Measurements from ENCODE around the gene SLC7A1. TPM values are rescaled to one million over a fixed set of nuclear protein-coding genes. Genes with fewer than 3 reads are reported as not detected.
A peak's percentile ranks its signal among the peaks of the same experiment; 100 is the strongest.

Gene SLC7A1
- total RNA-seq, 2 experiments from 2014 or later: 62.8 to 68.2 TPM

DNA sequence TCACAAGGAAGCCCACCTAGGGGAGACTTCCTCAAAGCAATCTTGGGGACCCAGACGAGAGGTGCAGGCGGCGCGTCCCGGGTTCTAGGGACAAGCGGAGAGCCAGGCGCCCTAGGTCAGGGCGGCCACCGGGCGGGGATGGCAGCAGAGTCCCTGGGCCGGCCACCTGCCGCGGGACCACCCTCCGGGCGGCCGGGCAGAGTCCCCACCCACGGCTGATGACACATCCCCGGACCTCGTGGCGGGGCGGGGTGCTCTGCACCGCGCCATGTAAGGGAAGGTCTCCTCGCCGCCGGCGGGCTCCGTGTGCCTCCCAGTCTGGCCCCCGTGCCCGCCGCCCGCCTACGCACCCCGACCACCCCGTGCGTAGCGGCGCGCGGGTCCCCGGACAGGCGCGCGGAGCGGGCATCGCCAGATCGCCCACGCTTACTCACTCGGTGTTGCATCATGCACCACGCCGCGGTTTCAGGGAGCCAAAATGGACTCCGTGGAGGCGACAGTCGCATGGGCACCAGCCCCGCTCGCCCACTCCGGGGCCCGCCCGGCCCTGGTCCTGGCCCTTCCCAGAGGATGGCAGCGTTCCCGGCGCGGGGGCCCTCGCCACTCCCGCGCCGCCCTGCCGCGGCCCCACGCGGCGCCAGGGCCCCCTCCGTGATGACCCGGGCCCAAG lies 643 bp downstream of the SLC7A1 start:
- POLR2A ChIA-PET: interaction anchor here (1.3 to 1.6 kb wide), 2 partner anchors 9 to 255 kb away, joined by 3 to 6 read pairs; partner anchors contain the start of gene UBL3

DNA sequence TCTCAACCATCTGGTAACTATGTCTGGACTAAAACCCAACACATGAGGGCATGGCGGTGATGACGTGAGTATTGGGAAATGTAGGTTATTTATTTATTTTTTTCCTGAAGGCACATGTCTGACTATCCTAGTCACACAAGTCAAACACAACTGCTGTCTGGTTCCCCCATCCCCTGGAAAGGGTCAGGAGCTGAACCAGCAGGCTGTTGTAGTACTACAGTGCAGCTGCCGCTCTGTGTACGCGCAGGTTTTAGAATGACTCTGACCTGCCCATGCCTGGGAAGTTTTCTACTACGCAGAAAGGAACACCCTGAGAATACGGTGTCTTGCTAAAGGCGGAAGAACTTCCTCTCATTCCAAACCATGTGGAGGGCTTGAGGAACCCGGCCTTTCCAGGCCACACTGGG lies 1.2 kb downstream of the SLC7A1 start:
- peaks cover 6% of the 10 kb centered on the region for H3K36me3 Mint-ChIP-seq
- H3K9me3 Mint-ChIP-seq: no peaks in the 10 kb centered on the region
- POLR2A ChIA-PET: no interaction called here
- no peaks in the 10 kb centered on the region for H3K27me3 Mint-ChIP-seq
- peaks cover 44% of the 10 kb centered on the region for H3K4me1 Mint-ChIP-seq
- DNase-seq: no peak
- ATAC-seq (ENCODE audit: low read depth): peak; percentile 10
- H3K27ac Mint-ChIP-seq: peak overlapping the region; percentile 93
- H3K4me3 Mint-ChIP-seq: peak overlapping the region; percentile 91

More for the DNA sequence above, 643 bp downstream of the SLC7A1 start:
- ATAC-seq (ENCODE audit: low read depth): peak; percentile 41
- peaks cover 6% of the 10 kb centered on the region for H3K36me3 Mint-ChIP-seq
- peaks cover 42% of the 10 kb centered on the region for H3K4me1 Mint-ChIP-seq
- peak overlapping the region; percentile 91 for H3K4me3 Mint-ChIP-seq
- no peaks in the 10 kb centered on the region for H3K27me3 Mint-ChIP-seq
- H3K9me3 Mint-ChIP-seq: no peaks in the 10 kb centered on the region
- peak overlapping the region; percentile 93 for H3K27ac Mint-ChIP-seq
- peak; percentile 81 for DNase-seq

DNA sequence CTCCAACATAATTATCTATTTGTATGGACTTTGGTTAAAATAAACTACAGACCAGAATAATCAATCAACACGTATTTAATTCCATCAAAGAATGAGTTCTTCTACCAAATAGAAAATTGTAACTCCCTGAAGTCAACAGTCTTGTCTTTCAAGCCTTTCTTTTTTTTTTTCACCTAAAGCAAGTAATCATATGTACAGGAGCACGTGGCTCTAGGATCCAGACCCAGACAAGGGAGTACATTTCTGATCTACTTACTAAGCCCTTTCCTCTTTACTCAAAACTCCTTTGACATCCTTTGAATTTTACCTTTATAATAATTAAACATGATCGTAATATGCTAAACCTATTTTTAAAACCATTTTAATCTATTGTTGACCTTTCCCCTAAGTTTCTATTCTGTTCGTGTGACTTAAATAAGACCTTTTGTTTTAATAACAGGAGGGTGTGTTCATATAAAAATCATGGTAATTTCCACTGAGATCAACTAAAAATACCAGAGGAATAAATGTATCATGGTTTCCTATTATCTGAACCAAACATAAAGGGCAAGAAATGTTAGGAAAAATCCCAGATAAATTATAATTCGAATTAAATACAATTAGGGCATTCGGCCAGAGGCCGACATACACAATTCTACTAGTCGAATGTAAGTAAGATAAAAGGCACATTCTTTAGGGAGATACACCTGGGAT lies 1.7 kb downstream of the SLC7A1 start:
- H3K27ac Mint-ChIP-seq: peak overlapping the region; percentile 93
- H3K36me3 Mint-ChIP-seq: peaks cover 6% of the 10 kb centered on the region
- peak overlapping the region; percentile 91 for H3K4me3 Mint-ChIP-seq
- peaks cover 44% of the 10 kb centered on the region for H3K4me1 Mint-ChIP-seq
- no peaks in the 10 kb centered on the region for H3K27me3 Mint-ChIP-seq
- ATAC-seq (ENCODE audit: low read depth): no peak
- POLR2A ChIA-PET: no interaction called here
- H3K9me3 Mint-ChIP-seq: no peaks in the 10 kb centered on the region
- DNase-seq: no peak

DNA sequence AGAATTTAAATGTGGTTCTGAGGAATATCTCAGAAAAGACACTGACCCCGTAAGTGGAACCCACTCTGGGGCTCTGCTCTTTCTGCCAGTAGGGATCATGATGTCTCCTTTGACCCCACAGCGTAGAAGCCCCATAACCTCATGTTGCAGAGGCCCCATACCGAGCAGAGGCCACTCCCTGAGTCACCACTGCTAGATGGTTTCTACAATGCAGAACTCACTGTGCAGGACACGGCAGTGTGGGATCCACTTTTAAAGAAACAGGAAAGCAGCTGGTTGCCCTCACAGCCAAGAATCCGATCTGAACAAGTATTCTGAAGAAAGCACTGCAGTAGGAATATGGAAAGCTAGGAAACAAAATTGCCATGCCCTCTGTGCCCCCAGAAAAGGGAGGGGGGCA lies 4.2 kb downstream of the SLC7A1 start:
- ATAC-seq (ENCODE audit: low read depth): no peak
- Mint-ChIP-seq H3K27ac (peak overlapping the region; percentile 24), H3K36me3 (peaks cover 9% of the 10 kb centered on the region), H3K4me1 (peaks cover 52% of the 10 kb centered on the region), H3K4me3 (no peak overlapping the region), H3K27me3 (no peaks in the 10 kb centered on the region), H3K9me3 (no peaks in the 10 kb centered on the region)
- DNase-seq: no peak
- POLR2A ChIA-PET: no interaction called here

DNA sequence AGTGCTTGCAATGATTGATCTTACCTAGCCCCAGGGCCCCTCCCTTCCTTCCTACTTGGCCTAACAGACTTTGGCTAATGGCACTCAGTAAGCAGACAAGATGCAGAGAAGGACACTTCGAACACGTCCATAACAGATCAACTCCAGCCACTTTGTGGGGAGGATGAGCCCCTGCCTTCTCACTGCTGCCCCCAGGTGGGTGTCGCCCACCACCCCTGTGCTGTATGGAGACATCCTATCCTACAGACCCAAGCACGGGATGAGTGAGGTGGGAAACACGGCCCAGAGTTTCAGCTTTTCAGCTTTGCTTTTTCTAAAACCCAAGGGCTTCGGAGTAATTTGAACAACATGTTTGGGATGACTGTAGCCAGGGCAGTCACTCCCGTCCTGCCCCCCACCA lies 5.5 kb downstream of the SLC7A1 start:
- no peaks in the 10 kb centered on the region for H3K27me3 Mint-ChIP-seq
- H3K4me3 Mint-ChIP-seq: no peak overlapping the region

DNA sequence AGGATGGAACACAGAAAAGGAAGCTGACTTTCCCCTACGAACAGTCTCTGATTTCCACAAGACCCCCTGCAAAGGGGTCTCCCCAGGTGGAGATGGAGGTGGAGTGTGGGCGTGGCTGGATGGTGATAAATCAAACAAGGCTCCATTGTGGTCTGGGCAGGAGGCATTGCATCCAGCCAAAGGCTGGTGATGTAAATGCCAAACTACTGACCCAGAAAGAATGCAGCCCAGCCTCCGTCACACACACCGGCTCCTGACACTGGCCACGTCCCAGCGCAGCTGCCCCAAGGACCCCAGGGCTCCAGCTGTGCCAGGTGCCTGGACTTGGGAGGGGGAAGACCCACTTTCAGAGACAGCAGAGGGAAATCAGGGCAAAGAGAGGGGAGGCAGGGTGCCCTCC lies 6.3 kb downstream of the SLC7A1 start:
- Mint-ChIP-seq H3K9me3 (no peaks in the 10 kb centered on the region), H3K4me1 (peaks cover 53% of the 10 kb centered on the region), H3K27me3 (no peaks in the 10 kb centered on the region), H3K27ac (no peak overlapping the region), H3K4me3 (no peak overlapping the region), H3K36me3 (peaks cover 9% of the 10 kb centered on the region)
- DNase-seq: no peak
- POLR2A ChIA-PET: no interaction called here
- ATAC-seq (ENCODE audit: low read depth): no peak

More for the DNA sequence above, 5.5 kb downstream of the SLC7A1 start:
- POLR2A ChIA-PET: no interaction called here
- DNase-seq (no peak), ATAC-seq (ENCODE audit: low read depth) (no peak)
- Mint-ChIP-seq H3K9me3 (no peaks in the 10 kb centered on the region), H3K4me1 (peaks cover 54% of the 10 kb centered on the region), H3K27ac (no peak overlapping the region), H3K36me3 (peaks cover 9% of the 10 kb centered on the region)

DNA sequence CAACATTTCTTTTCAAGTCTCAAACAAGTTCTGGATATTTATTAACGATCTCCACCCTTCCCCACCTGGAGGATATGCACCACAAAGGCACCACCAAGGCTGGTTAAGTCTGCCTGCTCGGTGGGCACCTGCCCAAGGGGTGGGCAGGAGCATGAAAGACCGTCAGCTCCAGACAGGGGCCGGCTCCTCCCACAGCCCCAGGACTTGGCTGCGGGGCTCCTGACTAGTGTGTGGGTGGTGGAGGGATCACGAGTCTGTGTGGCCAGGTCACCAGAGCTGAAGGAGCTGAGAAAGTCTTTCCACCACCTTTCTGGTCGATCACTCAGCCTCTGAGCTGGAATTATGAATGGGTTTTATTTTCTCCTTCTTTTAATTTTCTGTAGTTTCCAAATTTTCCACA lies 7.8 kb downstream of the SLC7A1 start:
- H3K4me1 Mint-ChIP-seq: peaks cover 46% of the 10 kb centered on the region
- no peak overlapping the region for H3K27ac Mint-ChIP-seq
- ATAC-seq (ENCODE audit: low read depth): no peak
- POLR2A ChIA-PET: interaction anchor here (0.7 kb wide), 1 partner anchor 11 kb away, joined by 3 read pairs; no protein-coding TSS in a partner anchor
- no peak overlapping the region for H3K4me3 Mint-ChIP-seq
- peaks cover 9% of the 10 kb centered on the region for H3K36me3 Mint-ChIP-seq
- no peak for DNase-seq
- no peaks in the 10 kb centered on the region for H3K27me3 Mint-ChIP-seq
- H3K9me3 Mint-ChIP-seq: no peaks in the 10 kb centered on the region

DNA sequence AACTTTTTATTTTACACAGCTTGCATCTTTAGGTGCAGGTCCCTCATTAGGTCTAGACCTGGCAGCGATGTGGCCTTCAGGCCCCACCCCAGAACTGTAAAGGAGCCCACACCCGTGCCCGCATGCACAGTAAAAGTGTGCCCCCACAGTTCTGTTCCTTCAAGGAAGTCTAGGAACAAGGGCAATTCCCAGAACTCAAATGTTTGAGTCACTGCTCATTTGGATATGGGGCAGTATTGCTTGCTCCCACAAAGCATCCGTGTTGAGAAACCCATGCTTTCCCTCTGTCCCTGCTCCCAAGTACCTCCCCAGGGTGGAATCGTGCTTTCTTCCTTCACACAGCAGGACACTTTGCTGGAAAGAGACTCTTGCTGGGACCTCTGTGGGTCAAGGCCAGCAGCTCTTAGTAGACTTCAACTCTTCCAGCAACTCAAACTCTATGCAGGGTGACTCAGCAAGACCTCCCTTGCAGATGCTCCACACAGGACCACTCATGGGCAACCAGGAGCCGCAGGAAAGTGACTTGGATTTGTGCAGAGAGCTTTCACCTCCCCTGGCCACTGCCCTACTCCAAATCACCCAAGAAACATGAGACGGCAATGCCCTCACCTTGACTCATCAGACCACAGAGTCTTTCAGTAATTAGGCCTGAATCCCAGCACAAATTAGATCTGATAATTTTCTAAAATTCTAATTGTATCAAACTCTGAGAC lies 12.3 kb downstream of the SLC7A1 start:
- Mint-ChIP-seq H3K27ac (no peak overlapping the region), H3K27me3 (no peaks in the 10 kb centered on the region), H3K4me1 (peaks cover 31% of the 10 kb centered on the region), H3K9me3 (no peaks in the 10 kb centered on the region), H3K4me3 (no peak overlapping the region), H3K36me3 (peaks cover 10% of the 10 kb centered on the region)
- ATAC-seq (ENCODE audit: low read depth) (no peak), DNase-seq (no peak)
- POLR2A ChIA-PET: no interaction called here

DNA sequence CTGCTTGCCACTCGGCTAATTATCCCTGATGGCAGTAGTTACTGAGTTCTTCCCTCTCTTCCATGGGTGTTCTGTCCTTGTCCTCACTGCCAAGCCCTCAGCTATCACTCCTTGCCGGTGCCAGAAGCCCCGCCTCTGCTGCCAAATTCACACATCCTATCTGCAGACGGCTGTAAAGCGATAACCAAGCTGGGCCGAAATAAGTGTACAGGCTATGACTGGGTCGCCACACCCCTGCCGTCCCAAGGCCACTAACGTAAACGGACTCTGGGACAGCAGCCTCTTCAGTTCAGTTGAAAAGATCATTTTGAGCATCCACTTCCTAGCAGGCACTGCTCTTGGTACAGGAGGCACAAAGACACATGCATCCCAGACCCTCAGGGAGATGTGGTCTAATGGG lies 13.3 kb downstream of the SLC7A1 start:
- H3K4me3 Mint-ChIP-seq: no peak overlapping the region
- no peaks in the 10 kb centered on the region for H3K9me3 Mint-ChIP-seq
- POLR2A ChIA-PET: no interaction called here
- H3K36me3 Mint-ChIP-seq: peaks cover 7% of the 10 kb centered on the region
- H3K27me3 Mint-ChIP-seq: no peaks in the 10 kb centered on the region
- H3K4me1 Mint-ChIP-seq: peaks cover 27% of the 10 kb centered on the region
- H3K27ac Mint-ChIP-seq: no peak overlapping the region
- DNase-seq (no peak), ATAC-seq (ENCODE audit: low read depth) (no peak)

DNA sequence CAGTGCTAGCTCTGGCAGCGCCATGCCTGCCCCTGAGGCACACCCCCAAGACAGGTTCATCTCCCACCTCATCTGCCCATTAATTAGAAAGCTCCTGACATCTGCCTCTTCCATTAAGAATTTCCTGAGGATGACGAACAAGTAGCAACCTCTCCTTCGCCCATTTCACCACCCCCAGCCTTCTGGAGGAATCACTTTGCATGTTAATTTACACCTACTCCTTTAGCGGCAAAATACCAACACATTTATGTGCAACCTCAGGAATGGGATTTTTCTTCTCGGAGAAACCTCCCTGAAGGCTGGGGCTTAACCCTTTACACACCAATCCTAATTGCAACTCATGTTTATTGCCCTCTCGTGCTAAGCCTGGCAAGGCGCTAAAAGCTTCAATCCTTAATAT lies 13.8 kb downstream of the SLC7A1 start:
- peaks cover 23% of the 10 kb centered on the region for H3K4me1 Mint-ChIP-seq
- H3K27ac Mint-ChIP-seq: no peak overlapping the region
- POLR2A ChIA-PET: no interaction called here
- no peaks in the 10 kb centered on the region for H3K9me3 Mint-ChIP-seq
- no peaks in the 10 kb centered on the region for H3K27me3 Mint-ChIP-seq
- ATAC-seq (ENCODE audit: low read depth) (no peak), DNase-seq (no peak)
- no peak overlapping the region for H3K4me3 Mint-ChIP-seq
- H3K36me3 Mint-ChIP-seq: peaks cover 7% of the 10 kb centered on the region

DNA sequence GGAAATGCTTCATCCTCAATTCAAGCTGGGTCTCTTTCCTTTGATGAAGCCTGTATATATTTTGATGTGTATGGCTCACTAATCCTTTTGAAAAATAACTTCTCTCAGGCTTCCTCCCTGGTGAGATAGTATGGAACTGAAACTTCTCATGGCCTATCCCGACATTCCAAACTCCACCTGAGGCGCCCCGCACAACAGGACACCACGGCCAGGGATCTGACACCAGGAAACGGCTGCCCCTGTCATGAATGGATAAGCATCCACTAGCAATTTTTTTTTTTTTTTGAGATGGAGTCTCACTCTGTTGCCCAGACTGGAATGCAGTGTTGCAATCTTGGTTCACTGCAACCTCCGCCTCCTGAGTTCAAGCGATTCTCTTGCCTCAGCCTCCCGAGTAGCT lies 16.4 kb downstream of the SLC7A1 start:
- POLR2A ChIA-PET: no interaction called here
- H3K4me1 Mint-ChIP-seq: peaks cover 19% of the 10 kb centered on the region
- DNase-seq (no peak), ATAC-seq (ENCODE audit: low read depth) (no peak)
- no peak overlapping the region for H3K4me3 Mint-ChIP-seq
- H3K36me3 Mint-ChIP-seq: peaks cover 14% of the 10 kb centered on the region
- no peaks in the 10 kb centered on the region for H3K9me3 Mint-ChIP-seq
- H3K27me3 Mint-ChIP-seq: no peaks in the 10 kb centered on the region
- peak overlapping the region; percentile 16 for H3K27ac Mint-ChIP-seq

DNA sequence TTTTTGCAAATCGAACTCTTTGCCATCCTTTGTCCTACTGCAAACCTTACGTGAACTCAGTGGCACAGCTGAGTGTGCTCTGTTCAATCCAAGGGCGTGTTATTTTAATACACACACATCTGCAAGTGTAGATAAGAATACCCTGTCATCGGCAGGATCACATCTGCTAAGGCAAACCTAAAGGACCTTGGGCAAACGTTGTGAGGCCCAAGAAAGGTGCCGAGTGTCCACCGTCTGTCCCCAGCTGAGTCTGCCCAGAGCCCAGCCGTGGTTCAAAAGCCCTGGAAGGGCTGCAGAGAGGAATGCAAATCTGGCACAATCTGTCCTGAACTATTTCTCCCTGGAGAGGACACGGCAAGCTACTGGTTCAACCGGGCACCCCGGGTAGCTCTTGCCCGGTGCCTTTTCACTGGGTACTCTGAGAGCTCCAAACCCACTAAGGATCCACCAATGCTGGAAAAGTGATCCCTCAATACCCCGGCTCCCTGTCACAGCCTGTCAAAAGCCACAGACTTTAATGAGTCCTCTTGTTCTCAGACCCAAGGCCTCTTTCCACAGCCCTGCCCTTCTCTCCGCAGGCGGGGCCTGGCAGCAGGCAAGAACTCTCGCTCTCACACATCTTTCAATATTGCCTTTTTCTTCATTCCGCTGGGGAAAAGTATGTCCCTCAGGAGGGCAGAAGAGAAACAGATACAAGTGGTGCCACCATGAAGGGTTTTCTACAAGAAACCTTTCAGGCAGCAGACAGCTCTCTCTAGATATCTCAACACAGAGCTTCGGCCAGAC lies 17.0 kb downstream of the SLC7A1 start:
- Mint-ChIP-seq H3K4me1 (peaks cover 21% of the 10 kb centered on the region), H3K9me3 (no peaks in the 10 kb centered on the region), H3K4me3 (no peak overlapping the region), H3K27me3 (no peaks in the 10 kb centered on the region), H3K36me3 (peaks cover 16% of the 10 kb centered on the region), H3K27ac (no peak overlapping the region)
- DNase-seq: no peak
- no peak for ATAC-seq (ENCODE audit: low read depth)
- POLR2A ChIA-PET: no interaction called here

Measured in activated naive CD8-positive, alpha-beta T cell treated with anti-CD3 and anti-CD28 coated beads, Interleukin-2, amount 10 ng/mL, durations not matched to agents 7 days and 5 days (primary cell).